ENCODE measurements around the gene RSPH9. TPM values are rescaled to one million over a fixed set of nuclear protein-coding genes. Genes with fewer than 3 reads are reported as not detected.
"Not testable (repeated sequence)": the region's sequence is repeated elsewhere in the genome, so short reads cannot be mapped to it uniquely, and the experiment has no call there.

The RSPH9 gene
- total RNA-seq, 1 donor from 2014 or later = 0.63 TPM

- no peak for DNase-seq (ENCODE audit: low read depth, low spot score)
- Mint-ChIP-seq H3K27me3 (ENCODE audit: low read depth) (no peaks in the 10 kb centered on the region), H3K36me3 (ENCODE audit: low read depth) (peaks cover 12% of the 10 kb centered on the region), H3K9me3 (no peaks in the 10 kb centered on the region), H3K4me1 (peaks cover 42% of the 10 kb centered on the region), H3K27ac (ENCODE audit: unreplicated experiment) (peak overlapping the region; percentile 96), H3K4me3 (peak overlapping the region; percentile 98)
- TF ChIP-seq CTCF (conservative IDR thresholded peaks at IDR 0.05) = no peak
Observed at GRCh38 chr6:43636308-43636659, 8.6 kb upstream of the RSPH9 start.

DNA sequence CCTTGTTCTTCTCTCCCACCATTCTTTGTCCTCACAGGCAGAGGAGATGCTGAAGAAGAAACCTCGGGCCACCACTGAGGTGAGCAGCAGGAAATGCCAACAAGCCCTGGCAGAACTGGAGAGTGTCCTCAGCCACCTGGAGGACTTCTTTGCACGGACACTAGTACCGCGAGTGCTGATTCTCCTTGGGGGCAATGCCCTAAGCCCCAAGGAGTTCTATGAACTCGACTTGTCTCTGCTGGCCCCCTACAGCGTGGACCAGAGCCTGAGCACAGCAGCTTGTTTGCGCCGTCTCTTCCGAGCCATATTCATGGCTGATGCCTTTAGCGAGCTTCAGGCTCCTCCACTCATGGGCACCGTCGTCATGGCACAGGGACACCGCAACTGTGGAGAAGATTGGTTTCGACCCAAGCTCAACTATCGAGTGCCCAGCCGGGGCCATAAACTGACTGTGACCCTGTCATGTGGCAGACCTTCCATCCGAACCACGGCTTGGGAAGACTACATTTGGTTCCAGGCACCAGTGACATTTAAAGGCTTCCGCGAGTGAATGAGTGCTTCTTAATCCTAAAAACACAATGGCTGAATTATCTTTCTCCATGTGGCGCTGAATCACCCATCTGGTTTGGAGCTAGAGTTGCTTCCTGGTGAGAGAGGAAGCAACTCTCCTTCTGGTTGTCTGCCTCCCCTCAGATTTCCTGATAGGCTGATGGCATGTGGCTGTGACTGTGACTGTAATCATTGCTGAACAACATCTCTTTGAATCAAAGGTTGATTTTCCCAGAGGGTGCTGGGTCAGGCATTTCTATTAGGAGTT lies 4.6 kb upstream of the RSPH9 start:
- Mint-ChIP-seq H3K4me1 (peaks cover 48% of the 10 kb centered on the region), H3K27me3 (ENCODE audit: low read depth) (no peaks in the 10 kb centered on the region), H3K4me3 (peak overlapping the region; percentile 65), H3K27ac (ENCODE audit: unreplicated experiment) (peak overlapping the region; percentile 20), H3K36me3 (ENCODE audit: low read depth) (peaks cover 15% of the 10 kb centered on the region), H3K9me3 (no peaks in the 10 kb centered on the region)
- TF ChIP-seq CTCF (conservative IDR thresholded peaks at IDR 0.05) = no peak
- DNase-seq (ENCODE audit: low read depth, low spot score) = no peak

DNA sequence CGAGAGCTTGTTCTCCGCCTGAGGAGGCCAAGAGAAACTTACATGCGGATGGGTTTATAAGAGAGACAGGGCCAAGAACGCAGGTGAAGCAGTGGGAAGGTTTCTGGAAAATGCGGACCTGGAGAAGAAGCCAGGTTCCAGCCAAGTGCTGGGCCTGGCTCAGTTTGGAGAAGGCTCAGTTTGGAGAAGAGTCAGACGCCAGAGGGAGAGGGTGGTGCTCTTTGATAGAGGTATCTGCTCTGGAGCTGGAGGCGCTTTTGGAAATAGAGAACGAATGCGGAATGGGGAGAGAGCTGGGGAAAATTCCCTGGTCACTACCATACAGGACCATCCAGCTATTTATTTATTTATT lies 753 bp downstream of the RSPH9 start:
- H3K4me3 Mint-ChIP-seq = peak overlapping the region; percentile 76
- H3K27me3 Mint-ChIP-seq (ENCODE audit: low read depth) = no peaks in the 10 kb centered on the region
- no peak overlapping the region for H3K27ac Mint-ChIP-seq (ENCODE audit: unreplicated experiment)
- H3K9me3 Mint-ChIP-seq = no peaks in the 10 kb centered on the region
- TF ChIP-seq CTCF (conservative IDR thresholded peaks at IDR 0.05) = no peak
- H3K36me3 Mint-ChIP-seq (ENCODE audit: low read depth) = peaks cover 4% of the 10 kb centered on the region
- H3K4me1 Mint-ChIP-seq = peaks cover 18% of the 10 kb centered on the region
- DNase-seq (ENCODE audit: low read depth, low spot score) = no peak

DNA sequence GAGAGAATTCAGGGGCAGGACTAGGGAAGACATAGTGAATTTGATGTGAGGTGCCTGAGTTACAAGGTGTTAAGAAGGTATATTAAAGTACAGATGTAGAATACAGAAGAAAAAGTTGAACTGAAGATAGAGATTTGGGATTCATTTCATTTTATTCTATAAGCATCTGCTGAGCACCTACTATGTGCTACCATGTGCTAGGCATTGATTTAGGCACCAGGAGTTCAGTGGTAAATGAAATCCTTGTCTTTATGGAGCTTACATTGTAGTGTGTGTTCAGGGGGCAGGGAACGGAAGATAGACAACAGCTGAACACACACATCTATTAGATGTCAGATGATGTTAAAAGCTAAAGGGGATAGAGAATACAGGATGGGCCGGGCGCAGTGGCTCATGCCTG lies 2.8 kb downstream of the RSPH9 start:
- no peak for TF ChIP-seq CTCF (conservative IDR thresholded peaks at IDR 0.05)

DNA sequence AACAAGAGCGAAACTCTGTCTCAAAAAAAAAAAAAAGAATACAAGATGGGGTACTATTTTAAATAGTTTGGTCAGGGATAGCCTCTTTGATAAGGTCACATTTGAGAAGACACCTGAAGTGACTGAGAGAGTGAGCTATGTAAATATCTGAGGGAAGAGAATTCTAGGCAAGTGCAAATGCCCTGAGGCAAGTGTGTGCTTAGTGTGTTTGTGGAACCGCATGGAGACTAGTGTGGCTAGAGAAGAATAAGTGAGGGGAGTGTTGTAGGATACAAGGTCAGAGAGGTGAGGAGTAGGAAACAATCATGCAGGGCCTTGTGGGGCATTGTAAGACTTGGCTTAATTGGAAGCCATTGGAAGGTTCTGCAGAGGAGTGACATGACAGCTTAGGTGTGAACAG lies 3.4 kb downstream of the RSPH9 start:
- Mint-ChIP-seq H3K36me3 (ENCODE audit: low read depth) (no peaks in the 10 kb centered on the region), H3K4me1 (peaks cover 18% of the 10 kb centered on the region)

More for the DNA sequence above, 2.8 kb downstream of the RSPH9 start:
- DNase-seq (ENCODE audit: low read depth, low spot score) = no peak
- peaks cover 18% of the 10 kb centered on the region for H3K4me1 Mint-ChIP-seq
- H3K9me3 Mint-ChIP-seq = no peaks in the 10 kb centered on the region
- no peaks in the 10 kb centered on the region for H3K36me3 Mint-ChIP-seq (ENCODE audit: low read depth)
- H3K27me3 Mint-ChIP-seq (ENCODE audit: low read depth) = no peaks in the 10 kb centered on the region
- no peak overlapping the region for H3K27ac Mint-ChIP-seq (ENCODE audit: unreplicated experiment)
- no peak overlapping the region for H3K4me3 Mint-ChIP-seq

DNA sequence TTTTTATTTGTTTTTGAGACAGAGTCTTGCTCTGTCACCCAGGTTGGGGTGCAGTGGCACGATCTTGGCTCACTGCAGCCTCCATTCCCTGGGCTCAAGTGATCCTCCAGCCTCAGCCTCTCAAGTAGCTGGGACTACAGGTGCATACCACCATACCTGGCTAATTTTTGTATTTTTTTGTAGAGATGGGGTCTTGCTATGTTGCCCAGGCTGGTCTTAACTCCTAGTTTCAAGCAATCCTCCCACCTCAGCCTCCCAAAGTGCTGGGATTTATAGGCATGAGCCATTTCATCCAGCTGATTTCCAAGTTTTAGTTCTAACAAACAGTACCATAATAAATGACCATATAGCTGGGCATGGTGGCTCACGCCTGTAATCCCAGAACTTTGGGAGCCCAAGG lies 8.0 kb downstream of the RSPH9 start:
- not testable (repeated sequence) for H3K36me3 Mint-ChIP-seq (ENCODE audit: low read depth); H3K4me3 Mint-ChIP-seq; H3K9me3 Mint-ChIP-seq; DNase-seq (ENCODE audit: low read depth, low spot score); H3K27me3 Mint-ChIP-seq (ENCODE audit: low read depth); H3K4me1 Mint-ChIP-seq; H3K27ac Mint-ChIP-seq (ENCODE audit: unreplicated experiment)

More for the DNA sequence above, 3.4 kb downstream of the RSPH9 start:
- TF ChIP-seq CTCF (conservative IDR thresholded peaks at IDR 0.05) = no peak
- Mint-ChIP-seq H3K27me3 (ENCODE audit: low read depth) (no peaks in the 10 kb centered on the region), H3K4me3 (peak overlapping the region; percentile 1), H3K9me3 (no peaks in the 10 kb centered on the region), H3K27ac (ENCODE audit: unreplicated experiment) (no peak overlapping the region)
- no peak for DNase-seq (ENCODE audit: low read depth, low spot score)

Measured in neural crest cell (in vitro differentiated cells).